ENCODE measurements around the gene NDUFAF3.

- TF ChIP-seq CTCF (IDR thresholded peaks at IDR 0.05) = no peak
- TF ChIP-seq POLR2A (IDR thresholded peaks at IDR 0.05) = no peak
Measured at GRCh38 chr3:49022688-49023171, 809 bp downstream of the NDUFAF3 start.

Measured in thyroid gland (tissue), 4 donors.